T-helper 2 cell treated with Interferon-gamma antibody and Interleukin-4, amounts not matched to agents 100 ng/mL and 5 ng/mL, for 36 hours (primary cell): ENCODE measurements around the gene SCART1. TPM values are rescaled to one million over a fixed set of nuclear protein-coding genes. Genes with fewer than 3 reads are reported as not detected.
"Not testable (repeated sequence)": the region's sequence is repeated elsewhere in the genome, so short reads cannot be mapped to it uniquely, and the experiment has no call there.

ENCODE experiments used
- intact Hi-C: fragments of 100-400 bp; cut with micrococcal nuclease; formaldehyde crosslinking; loops from one replicate; pipeline ENCODE4 v1.15.1; 2023
- total RNA-seq: library from RNA; stranded (reverse); gene quantifications from 2 replicates; pipeline ENCODE4 v1.2.3, GENCODE V29; 2022

The SCART1 gene
- total RNA-seq, 1 donor from 2014 or later = 2.2 TPM

GRCh38 chr10:133431888-133432613 lies 21.7 kb upstream of the SCART1 start:
- intact Hi-C loops = not testable (repeated sequence)

- intact Hi-C loops = not testable (repeated sequence)
Observed at GRCh38 chr10:133432789-133433188, 21.0 kb upstream of the SCART1 start.

- intact Hi-C loops = loop anchor here (2.0 kb wide), 1 partner anchor 82 kb away; no protein-coding TSS in a partner anchor
Observed at GRCh38 chr10:133438711-133439273, 15.0 kb upstream of the SCART1 start.

GRCh38 chr10:133439517-133440461 lies 14.0 kb upstream of the SCART1 start:
- intact Hi-C loops = loop anchor here (2.0 to 10.0 kb wide), 2 partner anchors 55 to 81 kb away; no protein-coding TSS in a partner anchor

- intact Hi-C loops = loop anchor here (10.0 kb wide), 1 partner anchor 54 kb away; no protein-coding TSS in a partner anchor
Observed at GRCh38 chr10:133440633-133441285, 13.0 kb upstream of the SCART1 start.

GRCh38 chr10:133441356-133441755 lies 12.4 kb upstream of the SCART1 start:
- intact Hi-C loops = loop anchor here (10.0 kb wide), 1 partner anchor 53 kb away; no protein-coding TSS in a partner anchor

- intact Hi-C loops = loop anchor here (10.0 kb wide), 1 partner anchor 53 kb away; no protein-coding TSS in a partner anchor
Observed at GRCh38 chr10:133441780-133442179, 12.0 kb upstream of the SCART1 start.

GRCh38 chr10:133442191-133442966 lies 11.4 kb upstream of the SCART1 start:
- intact Hi-C loops = loop anchor here (10.0 kb wide), 1 partner anchor 52 kb away; no protein-coding TSS in a partner anchor

GRCh38 chr10:133442967-133443924 lies 10.5 kb upstream of the SCART1 start:
- intact Hi-C loops = loop anchor here (10.0 kb wide), 1 partner anchor 52 kb away; no protein-coding TSS in a partner anchor

GRCh38 chr10:133444342-133445267 lies 9.1 kb upstream of the SCART1 start:
- intact Hi-C loops = loop anchor here (10.0 kb wide), 1 partner anchor 50 kb away; no protein-coding TSS in a partner anchor

- intact Hi-C loops = loop anchor here (10.0 kb wide), 1 partner anchor 50 kb away; no protein-coding TSS in a partner anchor
Observed at GRCh38 chr10:133445268-133445732, 8.4 kb upstream of the SCART1 start.

- intact Hi-C loops = loop anchor here (10.0 kb wide), 1 partner anchor 49 kb away; no protein-coding TSS in a partner anchor
Observed at GRCh38 chr10:133445751-133446708, 7.7 kb upstream of the SCART1 start.

- intact Hi-C loops = loop anchor here (10.0 kb wide), 1 partner anchor 48 kb away; no protein-coding TSS in a partner anchor
Observed at GRCh38 chr10:133446979-133447378, 6.8 kb upstream of the SCART1 start.

GRCh38 chr10:133448120-133448519 lies 5.6 kb upstream of the SCART1 start:
- intact Hi-C loops = loop anchor here (10.0 kb wide), 1 partner anchor 47 kb away; no protein-coding TSS in a partner anchor

- intact Hi-C loops = no loop called here
Observed at GRCh38 chr10:133451346-133451745, 2.4 kb upstream of the SCART1 start.

- intact Hi-C loops = no loop called here
Observed at GRCh38 chr10:133452453-133452852, 1.3 kb upstream of the SCART1 start.
